ENCODE measurements around the gene FCHSD1. TPM values are rescaled to one million over a fixed set of nuclear protein-coding genes. Genes with fewer than 3 reads are reported as not detected.

Gene FCHSD1
- total and polyA plus RNA-seq, 4 donors: 12.2 to 23.2 (median 17.7) TPM

DNA sequence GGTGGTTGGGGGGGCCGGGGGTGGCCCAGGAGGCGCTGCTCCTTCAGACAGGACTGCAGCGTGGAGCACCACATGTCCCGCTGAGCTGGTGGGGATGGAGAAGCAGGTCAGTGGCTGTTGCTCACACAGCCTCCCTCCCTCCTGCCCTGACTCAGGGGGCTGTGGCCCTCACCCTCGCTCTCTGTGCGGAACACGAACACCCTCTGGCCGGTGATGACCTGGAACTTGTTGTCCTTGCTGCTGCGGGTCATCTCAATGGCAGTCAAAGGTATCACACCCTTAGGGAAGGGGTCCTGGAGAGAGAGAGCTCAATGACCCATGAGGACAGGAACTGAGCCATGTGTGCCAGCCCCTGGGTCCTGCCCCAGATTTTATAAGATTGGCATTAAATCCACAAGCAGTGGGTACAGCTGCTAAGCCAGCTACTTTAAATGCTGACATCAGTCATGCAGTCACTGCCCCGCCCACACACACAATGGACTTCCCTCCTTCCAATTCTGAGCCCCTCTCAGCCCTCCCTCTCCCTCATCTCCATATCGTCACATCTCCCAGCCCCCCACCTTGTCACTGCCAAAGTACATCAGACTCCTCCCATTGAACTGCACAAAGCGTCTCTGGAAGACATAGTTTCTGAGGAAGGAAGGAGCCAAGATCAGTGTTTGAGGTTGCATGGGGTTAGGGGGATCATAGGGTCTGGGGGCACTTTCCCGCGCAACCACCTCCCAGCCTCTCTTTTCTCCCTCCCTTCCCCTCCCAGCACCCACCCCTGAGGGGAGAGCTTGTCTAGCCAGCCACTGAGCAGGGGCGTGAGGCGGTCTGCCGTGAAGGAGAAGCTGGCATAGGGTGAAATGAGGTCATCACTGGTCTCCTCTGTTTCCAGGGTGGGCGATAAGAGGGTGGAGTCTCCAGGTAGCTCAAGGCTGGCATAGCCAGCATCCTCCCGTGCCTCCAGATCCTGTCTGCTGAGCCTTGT lies 21.9 kb upstream of the FCHSD1 start:
- Histone ChIP-seq H3K4me1 (ENCODE audit: control insufficient read depth in 5 of 5, insufficient read depth in 5 of 5, low read length in 5 of 5) (peaks cover 0 to 6% (median 1%) of the 10 kb centered on the region in 5 donors), H3K4me3 (no peak overlapping the region), H3K36me3 (ENCODE audit: control insufficient read depth in 4 of 4, insufficient read depth in 4 of 4, low read length in 4 of 4) (peaks cover 0 to 28% (median 13%) of the 10 kb centered on the region in 4 donors), H3K9me3 (ENCODE audit: control insufficient read depth in 4 of 4, insufficient read depth in 3 of 4, low read length in 3 of 4) (no peaks in the 10 kb centered on the region), H3K27me3 (ENCODE audit: control insufficient read depth in 3 of 3, insufficient read depth in 3 of 3, low read length in 2 of 3) (no peaks in the 10 kb centered on the region), H3K27ac (ENCODE audit: low read depth in 1 of 2, low read length in 1 of 2) (no peak overlapping the region), H3K9ac (ENCODE audit: insufficient read depth in 1 of 2, low read length in 2 of 2) (no peak overlapping the region)
- TF ChIP-seq, protein P1, sequence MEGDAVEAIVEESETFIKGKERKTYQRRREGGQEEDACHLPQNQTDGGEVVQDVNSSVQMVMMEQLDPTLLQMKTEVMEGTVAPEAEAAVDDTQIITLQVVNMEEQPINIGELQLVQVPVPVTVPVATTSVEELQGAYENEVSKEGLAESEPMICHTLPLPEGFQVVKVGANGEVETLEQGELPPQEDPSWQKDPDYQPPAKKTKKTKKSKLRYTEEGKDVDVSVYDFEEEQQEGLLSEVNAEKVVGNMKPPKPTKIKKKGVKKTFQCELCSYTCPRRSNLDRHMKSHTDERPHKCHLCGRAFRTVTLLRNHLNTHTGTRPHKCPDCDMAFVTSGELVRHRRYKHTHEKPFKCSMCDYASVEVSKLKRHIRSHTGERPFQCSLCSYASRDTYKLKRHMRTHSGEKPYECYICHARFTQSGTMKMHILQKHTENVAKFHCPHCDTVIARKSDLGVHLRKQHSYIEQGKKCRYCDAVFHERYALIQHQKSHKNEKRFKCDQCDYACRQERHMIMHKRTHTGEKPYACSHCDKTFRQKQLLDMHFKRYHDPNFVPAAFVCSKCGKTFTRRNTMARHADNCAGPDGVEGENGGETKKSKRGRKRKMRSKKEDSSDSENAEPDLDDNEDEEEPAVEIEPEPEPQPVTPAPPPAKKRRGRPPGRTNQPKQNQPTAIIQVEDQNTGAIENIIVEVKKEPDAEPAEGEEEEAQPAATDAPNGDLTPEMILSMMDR (IDR thresholded peaks at IDR 0.05; ENCODE audit: control extremely low read depth, extremely low read depth): no peak
- DNase-seq (peak; percentile 62 to 79 (median 77)), ATAC-seq (ENCODE audit: insufficient read depth, low FRiP score) (no peak)
- 72 to 80% methylated on average over 18 to 19 of the region's 19 CpGs for WGBS, 2 donors

DNA sequence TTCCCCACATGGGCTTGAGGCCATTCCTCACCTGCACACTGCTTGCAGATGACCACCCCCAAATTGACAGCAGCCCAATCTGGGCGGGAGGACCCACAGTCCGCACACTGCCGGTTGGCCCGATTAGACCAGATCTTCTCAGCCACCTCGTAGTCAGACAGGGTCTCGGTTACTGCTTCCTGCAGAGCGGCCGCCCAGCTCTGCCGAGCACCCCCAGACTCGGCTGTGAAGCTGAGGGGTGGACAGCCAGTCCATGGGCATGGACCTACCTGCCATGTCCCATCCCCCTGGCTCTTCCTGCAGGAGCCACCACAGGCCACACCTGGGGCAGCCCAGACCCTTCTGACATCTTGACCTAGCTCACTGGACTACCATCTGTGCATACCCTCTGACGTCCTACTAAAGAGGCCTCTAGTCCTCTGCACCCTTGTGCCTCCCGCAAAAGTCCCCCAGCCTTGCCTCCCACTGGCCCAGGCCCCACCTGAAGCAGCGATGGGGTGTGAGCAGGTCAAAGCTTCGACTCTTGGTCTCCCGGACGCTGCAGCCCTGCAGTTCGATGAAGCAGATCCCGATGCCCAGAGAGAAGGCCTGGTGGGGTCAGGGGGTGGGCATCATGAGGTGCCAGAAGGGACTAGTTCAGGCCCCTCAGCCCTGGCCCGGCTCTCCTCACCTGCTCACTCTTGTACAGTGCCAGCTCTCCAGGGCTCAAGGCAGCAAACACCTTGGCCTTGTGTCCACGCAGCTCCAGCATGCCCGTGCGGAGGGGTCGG lies 21.0 kb upstream of the FCHSD1 start:
- ATAC-seq (ENCODE audit: insufficient read depth, low FRiP score): no peak
- DNase-seq: no peak
- WGBS, 2 donors: 93% methylated on average over 23 of the region's 23 CpGs
- H3K36me3 ChIP-seq (ENCODE audit: control insufficient read depth in 4 of 4, insufficient read depth in 4 of 4, low read length in 4 of 4): peaks cover 0 to 28% (median 13%) of the 10 kb centered on the region in 4 donors
- no peak overlapping the region for H3K27ac ChIP-seq (ENCODE audit: low read depth in 1 of 2, low read length in 1 of 2)
- H3K9me3 ChIP-seq (ENCODE audit: control insufficient read depth in 4 of 4, insufficient read depth in 3 of 4, low read length in 3 of 4): no peaks in the 10 kb centered on the region
- TF ChIP-seq, protein P1 (IDR thresholded peaks at IDR 0.05; ENCODE audit: control extremely low read depth, extremely low read depth): no peak
- no peaks in the 10 kb centered on the region for H3K27me3 ChIP-seq (ENCODE audit: control insufficient read depth in 3 of 3, insufficient read depth in 3 of 3, low read length in 2 of 3)
- H3K9ac ChIP-seq (ENCODE audit: insufficient read depth in 1 of 2, low read length in 2 of 2): no peak overlapping the region
- H3K4me1 ChIP-seq (ENCODE audit: control insufficient read depth in 5 of 5, insufficient read depth in 5 of 5, low read length in 5 of 5): peaks cover 0 to 6% (median 0%) of the 10 kb centered on the region in 5 donors
- H3K4me3 ChIP-seq: no peak overlapping the region

DNA sequence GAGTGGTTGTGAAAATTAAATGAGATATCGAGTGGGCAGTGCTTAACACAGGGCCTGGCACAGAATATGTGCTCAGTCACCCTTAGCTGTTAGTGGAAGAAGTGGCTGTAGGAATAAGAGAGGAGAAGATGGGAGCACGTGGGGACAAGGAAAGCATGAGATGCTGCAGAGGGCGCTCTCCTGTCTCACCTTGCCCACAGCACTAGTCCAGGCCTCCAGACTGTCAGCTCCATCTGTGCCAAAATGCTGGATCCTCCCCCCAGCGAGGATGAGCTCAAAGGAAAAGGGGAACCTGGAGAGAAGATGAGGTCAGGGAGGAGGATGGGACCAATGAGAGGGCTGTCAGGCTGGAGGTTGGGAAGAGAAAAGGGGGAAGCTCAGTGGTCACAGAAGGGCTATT lies 18.3 kb upstream of the FCHSD1 start:
- H3K4me1 ChIP-seq (ENCODE audit: control insufficient read depth in 5 of 5, insufficient read depth in 5 of 5, low read length in 5 of 5): peaks cover 0 to 6% (median 0%) of the 10 kb centered on the region in 5 donors
- H3K4me3 ChIP-seq: no peak overlapping the region
- TF ChIP-seq, protein P1 (IDR thresholded peaks at IDR 0.05; ENCODE audit: control extremely low read depth, extremely low read depth): no peak
- ATAC-seq (ENCODE audit: insufficient read depth, low FRiP score) (no peak), DNase-seq (no peak)
- H3K9me3 ChIP-seq (ENCODE audit: control insufficient read depth in 4 of 4, insufficient read depth in 3 of 4, low read length in 3 of 4): no peaks in the 10 kb centered on the region
- H3K27me3 ChIP-seq (ENCODE audit: control insufficient read depth in 3 of 3, insufficient read depth in 3 of 3, low read length in 2 of 3): no peaks in the 10 kb centered on the region
- no peak overlapping the region for H3K27ac ChIP-seq (ENCODE audit: low read depth in 1 of 2, low read length in 1 of 2)
- WGBS, 2 donors: 74 to 86% methylated on average over 4 of the region's 4 CpGs
- peaks cover 0 to 32% (median 12%) of the 10 kb centered on the region in 4 donors for H3K36me3 ChIP-seq (ENCODE audit: control insufficient read depth in 4 of 4, insufficient read depth in 4 of 4, low read length in 4 of 4)
- H3K9ac ChIP-seq (ENCODE audit: insufficient read depth in 1 of 2, low read length in 2 of 2): no peak overlapping the region

All from lung (tissue), 12 donors.